ENCODE results near the gene SOWAHA.
"Not testable (repeated sequence)": the region's sequence is repeated elsewhere in the genome, so short reads cannot be mapped to it uniquely, and the experiment has no call there.

The SOWAHA gene

GRCh38 chr5:132853323-132853722, 40.2 kb downstream of the SOWAHA start:
- DNase-seq (ENCODE audit: low read depth in 2 of 2) = no peak

- no peak for DNase-seq (ENCODE audit: low read depth in 2 of 2)
These were observed 40.7 kb downstream of the SOWAHA start for GRCh38 chr5:132853790-132854189.

- DNase-seq (ENCODE audit: low read depth in 2 of 2) = no peak
These were observed 41.2 kb downstream of the SOWAHA start for GRCh38 chr5:132854301-132854700.

GRCh38 chr5:132854992-132855391, 41.9 kb downstream of the SOWAHA start:
- not testable (repeated sequence) for DNase-seq (ENCODE audit: low read depth in 2 of 2)

GRCh38 chr5:132856011-132856410, 42.9 kb downstream of the SOWAHA start:
- no peak for DNase-seq (ENCODE audit: low read depth in 2 of 2)

- no peak for DNase-seq (ENCODE audit: low read depth in 2 of 2)
These were observed 46.9 kb downstream of the SOWAHA start for GRCh38 chr5:132859889-132860437.

- DNase-seq (ENCODE audit: low read depth in 2 of 2) = no peak
These were observed 47.6 kb downstream of the SOWAHA start for GRCh38 chr5:132860742-132861141.

- DNase-seq (ENCODE audit: low read depth in 2 of 2) = no peak
These were observed 52.7 kb downstream of the SOWAHA start for GRCh38 chr5:132865668-132866341.

Measured in fibroblast of skin of left quadriceps (primary cell).